CD4-positive, alpha-beta T cell (primary cell): Measurements from ENCODE around the gene FRS3. TPM values are rescaled to one million over a fixed set of nuclear protein-coding genes. Genes with fewer than 3 reads are reported as not detected.

Experiments used
- ATAC-seq: fragments of 200-7000 bp; cut with Tn5 transposase; one replicate; pipeline ENCODE4 v1.10.0; 2022; ENCODE audit warnings: mild to moderate bottlenecking; ENCODE audit not compliant: poor library complexity
- CTCF ChIA-PET: fragments of 350-600 bp; sonication (Branson Sonifier 250); formaldehyde crosslinking; loops from one replicate; lab custom pipeline; 2021; ENCODE audit warnings: antibody characterized with exemption, inconsistent platforms; lab: Charles Lee
- POLR2A ChIA-PET: fragments of 350-600 bp; sonication (Branson Sonifier 250); formaldehyde crosslinking; loops from one replicate; lab custom pipeline; 2021; ENCODE audit warnings: antibody characterized with exemption, inconsistent platforms; lab: Charles Lee
- DNase-seq, 14 experiments: peaks; one replicate each; pipeline ENCODE4 v3.0.0-alpha.2; 2013 to 2020; ENCODE audit warnings: mixed read lengths in 2 of 14
- H3K27ac ChIP-seq, 2 donors: one replicate each; pipeline versions ENCODE4 v1.5.1 to v1.7.0; 2013; ENCODE audit warnings: low read length in 2 of 2, low read depth in 1 of 2, mild to moderate bottlenecking in 1 of 2
- H3K27me3 ChIP-seq, 2 experiments: 1 replicate in 1 of 2; 2 replicates in 1 of 2; pipeline versions ENCODE4 v1.6.1 to v1.7.0; 2013; ENCODE audit warnings: low read length in 2 of 2, control low read depth in 1 of 2, mild to moderate bottlenecking in 1 of 2, moderate library complexity in 1 of 2; ENCODE audit not compliant: insufficient read depth in 2 of 2, control insufficient read depth in 1 of 2
- H3K36me3 ChIP-seq: one replicate; pipeline ENCODE4 v1.6.1; 2013; ENCODE audit warnings: low read length, control low read depth; ENCODE audit not compliant: insufficient read depth
- H3K4me1 ChIP-seq: one replicate; pipeline ENCODE4 v1.6.1; 2013; ENCODE audit warnings: low read length, control low read depth; ENCODE audit not compliant: insufficient read depth
- H3K4me3 ChIP-seq: one replicate; pipeline ENCODE4 v1.5.1; 2013; ENCODE audit warnings: mild to moderate bottlenecking, low read length, moderate library complexity
- H3K9me3 ChIP-seq, 2 experiments: 1 replicate in 1 of 2; 2 replicates in 1 of 2; pipeline versions ENCODE4 v1.6.1 to v1.7.0; 2013; ENCODE audit warnings: low read length in 2 of 2, mild to moderate bottlenecking in 2 of 2, control low read depth in 1 of 2, moderate library complexity in 1 of 2; ENCODE audit not compliant: control insufficient read depth in 1 of 2, insufficient read depth in 1 of 2
- H3K27ac Mint-ChIP-seq: one replicate; pipeline ENCODE4 v1.8.0; 2020; ENCODE audit warnings: mixed read lengths
- H3K27me3 Mint-ChIP-seq: one replicate; pipeline ENCODE4 v1.8.0; 2021; ENCODE audit warnings: mixed read lengths
- H3K36me3 Mint-ChIP-seq: one replicate; pipeline ENCODE4 v1.8.0; 2021; ENCODE audit warnings: low read depth, mixed read lengths
- H3K4me1 Mint-ChIP-seq: one replicate; pipeline ENCODE4 v1.8.0; 2021; ENCODE audit warnings: low read depth, mixed read lengths
- H3K4me3 Mint-ChIP-seq: one replicate; pipeline ENCODE4 v1.8.0; 2020; ENCODE audit warnings: mild to moderate bottlenecking, mixed read lengths
- H3K9me3 Mint-ChIP-seq: one replicate; pipeline ENCODE4 v1.8.0; 2020; ENCODE audit warnings: mixed read lengths
- CTCF ChIP-seq: fragments of 200-600 bp; IDR thresholded peaks from one replicate; pipeline ENCODE4 v1.8.0; 2022; ENCODE audit warnings: antibody characterized with exemption, mild to moderate bottlenecking
- intact Hi-C, 2 experiments: fragments of 100-400 bp; cut with DNase I in 1 of 2; cut with micrococcal nuclease in 1 of 2; formaldehyde crosslinking; loops; one replicate each; pipeline versions ENCODE4 v1.15.1 to v1.9.0; 2023 to 2025; cut with DNase I, micrococcal nuclease
- total RNA-seq, 174 experiments: library from RNA in 2 of 174; stranded (reverse) in 2 of 174; gene quantifications; one replicate each; pipeline ENCODE4 v1.2.3 and lab custom pipeline; 2021 to 2026

Gene FRS3
- total RNA-seq, 2 experiments from 2014 or later, result 4.6 to 5.4 TPM

- Histone ChIP-seq H3K27me3 (no peaks in the 10 kb centered on the region), H3K4me1 (no peaks in the 10 kb centered on the region), H3K36me3 (no peaks in the 10 kb centered on the region), H3K27ac (no peak overlapping the region), H3K9me3 (no peaks in the 10 kb centered on the region), H3K4me3 (no peak overlapping the region)
- Mint-ChIP-seq H3K36me3 (no peaks in the 10 kb centered on the region), H3K4me3 (no peak overlapping the region), H3K27me3 (no peaks in the 10 kb centered on the region), H3K9me3 (no peaks in the 10 kb centered on the region), H3K27ac (no peak overlapping the region), H3K4me1 (no peaks in the 10 kb centered on the region)
- TF ChIP-seq CTCF, result no peak
- POLR2A ChIA-PET, result no interaction called here
- ATAC-seq (no peak), DNase-seq (no peak)
- CTCF ChIA-PET, result no interaction called here
- intact Hi-C loops, result no loop called here
These were observed 21.1 kb downstream of the FRS3 start for GRCh38 chr6:41758641-41759035.

- Histone ChIP-seq H3K9me3 (no peaks in the 10 kb centered on the region), H3K36me3 (no peaks in the 10 kb centered on the region), H3K27me3 (no peaks in the 10 kb centered on the region), H3K4me3 (no peak overlapping the region), H3K4me1 (no peaks in the 10 kb centered on the region), H3K27ac (no peak overlapping the region)
- Mint-ChIP-seq H3K9me3 (no peaks in the 10 kb centered on the region), H3K27ac (no peak overlapping the region), H3K36me3 (no peaks in the 10 kb centered on the region), H3K4me3 (no peak overlapping the region), H3K27me3 (no peaks in the 10 kb centered on the region), H3K4me1 (no peaks in the 10 kb centered on the region)
- TF ChIP-seq CTCF, result no peak
- POLR2A ChIA-PET, result no interaction called here
- CTCF ChIA-PET, result no interaction called here
- intact Hi-C loops, result no loop called here
- DNase-seq (no peak), ATAC-seq (no peak)
These were observed 21.6 kb downstream of the FRS3 start for GRCh38 chr6:41757931-41758640.

GRCh38 chr6:41757271-41757670 is 22.4 kb downstream of the FRS3 start:
- Histone ChIP-seq H3K9me3 (no peaks in the 10 kb centered on the region), H3K36me3 (no peaks in the 10 kb centered on the region), H3K4me3 (no peak overlapping the region), H3K27ac (no peak overlapping the region), H3K4me1 (no peaks in the 10 kb centered on the region), H3K27me3 (no peaks in the 10 kb centered on the region)
- ATAC-seq (no peak), DNase-seq (no peak)
- intact Hi-C loops, result no loop called here
- TF ChIP-seq CTCF, result no peak
- no peaks in the 10 kb centered on the region for H3K4me1 Mint-ChIP-seq
- CTCF ChIA-PET, result no interaction called here
- H3K27ac Mint-ChIP-seq, result no peak overlapping the region
- no peaks in the 10 kb centered on the region for H3K36me3 Mint-ChIP-seq
- no peaks in the 10 kb centered on the region for H3K9me3 Mint-ChIP-seq
- no peaks in the 10 kb centered on the region for H3K27me3 Mint-ChIP-seq
- H3K4me3 Mint-ChIP-seq, result no peak overlapping the region
- POLR2A ChIA-PET, result no interaction called here
